ENCODE measurements around the gene CSE1L.
"Not testable (repeated sequence)": the region's sequence is repeated elsewhere in the genome, so short reads cannot be mapped to it uniquely, and the experiment has no call there.

CSE1L gene

DNA sequence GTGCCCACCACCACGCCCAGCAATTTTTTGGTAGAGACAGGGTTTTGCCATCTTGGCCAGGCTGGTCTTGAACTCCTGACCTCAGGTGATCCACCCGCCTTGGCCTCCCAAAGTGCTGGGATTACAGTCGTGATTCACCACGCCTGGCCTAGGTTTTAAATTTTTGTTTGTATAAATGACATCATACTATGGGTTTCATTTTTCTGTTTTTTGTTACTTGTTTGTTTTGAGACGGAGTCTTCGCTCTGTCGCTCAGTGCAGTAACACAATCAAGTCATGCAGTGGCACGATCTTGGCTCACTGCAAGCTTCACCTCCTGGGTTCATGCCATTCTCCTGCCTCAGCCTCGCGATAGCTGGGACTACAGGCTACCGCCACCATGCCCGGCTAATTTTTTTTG lies 36.2 kb downstream of the CSE1L start:
- not testable (repeated sequence) for DNase-seq

DNA sequence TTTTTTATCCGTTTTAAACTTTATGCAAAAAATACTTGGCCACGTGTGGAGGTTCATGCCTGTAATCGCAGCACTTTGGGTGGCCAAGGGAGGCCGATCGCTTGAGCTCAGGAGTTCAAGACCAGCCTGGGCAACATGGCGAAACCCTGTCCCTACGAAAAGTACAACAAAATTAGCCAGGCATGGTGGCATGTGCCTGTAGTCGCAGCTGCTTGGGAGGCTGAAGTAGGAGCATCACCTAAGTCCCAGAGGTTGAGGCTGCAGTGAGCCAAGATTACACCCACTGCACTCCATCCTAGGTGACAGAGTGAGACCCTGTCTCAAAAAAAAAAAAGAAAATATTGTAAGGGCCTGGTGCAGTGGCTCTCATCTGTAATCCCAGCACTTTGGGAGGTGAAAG lies 45.0 kb downstream of the CSE1L start:
- no peak for DNase-seq

DNA sequence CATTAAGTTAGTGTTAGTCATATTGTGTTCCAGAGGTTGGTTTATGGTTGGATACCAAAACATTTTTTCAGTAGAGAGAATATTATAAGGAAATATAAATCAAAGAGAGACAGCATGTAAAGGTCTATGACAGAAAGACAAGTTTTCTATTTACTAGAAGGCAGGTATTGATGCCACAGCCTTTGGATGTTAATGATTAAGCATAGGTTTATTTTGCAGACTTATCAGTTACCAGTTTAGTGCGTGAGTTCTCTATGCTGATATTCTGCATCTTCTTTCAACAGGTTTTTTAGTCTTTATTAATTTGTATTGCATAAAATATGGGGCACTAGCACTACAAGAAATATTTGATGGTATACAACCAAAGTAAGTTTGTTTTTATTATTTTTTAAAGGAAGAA lies 45.6 kb downstream of the CSE1L start:
- no peak for DNase-seq

DNA sequence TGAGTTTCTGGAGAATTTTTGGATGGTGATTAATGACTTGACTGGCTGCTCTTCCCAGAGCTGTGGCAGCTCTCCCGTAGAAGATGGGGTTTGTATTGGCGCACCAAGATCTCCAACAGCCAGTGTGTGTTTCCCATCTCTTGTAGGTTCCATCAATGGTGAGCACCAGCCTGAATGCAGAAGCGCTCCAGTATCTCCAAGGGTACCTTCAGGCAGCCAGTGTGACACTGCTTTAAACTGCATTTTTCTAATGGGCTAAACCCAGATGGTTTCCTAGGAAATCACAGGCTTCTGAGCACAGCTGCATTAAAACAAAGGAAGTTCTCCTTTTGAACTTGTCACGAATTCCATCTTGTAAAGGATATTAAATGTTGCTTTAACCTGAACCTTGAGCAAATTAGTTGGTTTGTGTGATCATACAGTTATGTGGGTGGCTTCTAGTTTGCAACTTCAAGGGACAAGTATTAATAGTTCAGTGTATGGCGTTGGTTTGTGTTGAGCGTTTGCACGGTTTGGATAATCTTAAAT lies 50.2 kb downstream of the CSE1L start:
- no peak for DNase-seq

DNA sequence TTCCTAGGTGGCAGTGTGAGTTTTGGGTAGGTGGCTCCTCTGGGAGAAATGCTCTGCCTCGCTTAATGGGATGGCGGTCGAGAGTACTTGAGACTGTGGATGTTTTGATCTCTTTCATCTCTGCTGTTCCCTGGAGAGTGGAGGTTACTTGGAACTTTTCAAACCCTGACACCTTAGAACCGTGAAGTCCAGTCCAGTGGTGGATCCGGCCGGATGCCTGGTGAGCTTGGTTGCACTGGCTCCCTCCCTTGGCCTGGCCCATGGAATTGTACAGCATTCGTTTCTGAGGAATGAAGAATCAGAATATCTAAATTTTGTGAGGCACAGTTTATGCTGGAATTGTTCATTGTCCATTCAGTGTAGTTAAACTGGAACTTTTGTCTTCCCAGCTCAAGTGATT lies 51.0 kb downstream of the CSE1L start:
- no peak for DNase-seq

DNA sequence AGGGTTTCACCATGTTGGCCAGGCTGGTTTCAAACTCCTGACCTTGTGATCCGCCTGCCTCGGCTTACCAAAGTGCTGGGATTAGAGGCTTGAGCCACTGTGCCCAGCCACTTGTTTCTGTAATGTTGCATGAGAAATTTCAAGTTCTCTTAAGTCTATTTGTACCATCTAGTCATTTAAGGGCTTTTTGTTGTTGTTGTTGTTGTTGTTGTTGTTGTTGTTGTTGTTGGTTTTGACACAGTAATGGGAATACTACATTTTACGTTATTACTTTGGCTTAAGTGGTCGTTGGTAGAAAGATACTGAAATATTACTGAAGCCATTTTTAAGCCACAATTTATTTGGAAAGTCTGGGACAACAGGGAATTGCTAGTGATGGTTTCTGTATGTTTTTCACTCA lies 52.0 kb downstream of the CSE1L start:
- no peak for DNase-seq

DNA sequence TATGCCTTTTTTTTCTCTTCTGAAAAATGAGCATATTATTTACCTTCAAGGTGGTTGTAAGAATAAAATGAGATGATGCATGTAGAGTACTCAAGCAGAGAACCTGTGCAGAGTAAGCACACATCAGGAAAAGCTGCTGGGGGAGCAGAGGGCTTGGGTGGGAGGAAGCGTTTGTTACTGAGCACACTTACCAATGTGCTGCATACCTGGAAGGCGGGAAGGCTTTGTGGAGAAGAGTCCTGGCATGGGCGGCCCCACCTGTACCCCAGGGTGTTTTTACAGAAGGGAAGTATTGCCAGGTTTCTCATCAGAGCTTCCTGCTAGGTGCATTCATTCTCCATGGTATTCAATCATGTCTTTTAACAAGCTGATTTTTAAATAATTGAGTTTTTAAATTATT lies 52.9 kb downstream of the CSE1L start:
- DNase-seq = no peak

DNA sequence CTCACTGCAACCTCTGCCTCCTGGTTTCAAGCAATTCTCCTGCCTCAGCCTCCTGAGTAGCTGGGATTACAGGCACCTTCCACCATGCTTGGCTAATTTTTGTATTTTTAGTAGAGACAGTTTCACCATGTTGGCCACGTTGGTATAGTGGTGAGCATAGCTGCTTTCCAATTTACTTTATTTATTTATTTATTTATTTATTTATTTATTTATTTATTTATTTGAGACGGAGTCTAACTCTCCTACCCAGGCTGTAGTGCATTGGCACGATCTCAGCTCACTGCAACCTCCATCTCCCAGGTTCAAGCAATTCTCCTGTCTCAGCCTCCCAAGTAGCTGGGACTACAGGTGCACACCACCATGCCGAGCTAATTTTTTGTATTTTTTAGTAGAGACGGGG lies 54.2 kb downstream of the CSE1L start:
- not testable (repeated sequence) for DNase-seq

DNA sequence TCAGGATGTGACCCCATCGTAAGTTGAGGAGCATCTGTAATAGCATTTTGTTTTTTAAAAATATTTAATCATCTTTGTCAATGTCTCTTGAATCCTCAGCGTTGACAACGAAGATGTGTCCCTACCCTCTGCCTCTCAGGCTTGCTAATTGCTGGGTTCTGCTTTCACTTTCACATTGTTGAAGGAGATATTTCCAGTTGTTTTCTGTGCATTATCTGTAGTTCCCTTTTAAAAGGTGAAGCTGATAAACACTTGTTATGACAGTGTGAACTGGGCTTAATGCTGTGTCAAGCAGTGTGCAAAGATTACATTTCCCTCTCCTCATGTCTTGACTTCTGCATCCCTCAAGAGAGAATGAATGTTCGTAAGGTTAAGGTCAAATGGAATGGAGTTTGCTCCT lies 54.9 kb downstream of the CSE1L start:
- no peak for DNase-seq

DNA sequence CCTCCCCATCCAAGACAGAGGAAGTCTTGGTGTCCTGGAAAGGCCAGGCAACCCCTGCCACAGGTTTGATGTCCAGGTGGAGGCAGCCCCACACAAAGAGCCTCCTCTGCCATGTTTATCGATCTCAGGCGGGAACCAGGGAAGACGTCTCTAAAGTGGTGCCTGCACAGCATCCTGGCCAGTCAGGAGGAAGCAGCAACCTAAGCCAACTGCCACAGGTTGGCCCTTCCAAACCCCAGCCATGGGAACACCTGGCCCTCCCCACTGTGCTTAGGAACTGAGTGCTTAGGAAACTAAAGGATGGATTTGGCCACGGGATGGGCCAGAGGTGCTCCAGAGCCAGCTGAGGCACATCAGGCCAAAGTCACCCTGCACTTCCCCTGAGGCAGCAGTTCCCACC lies 56.9 kb downstream of the CSE1L start:
- no peak for DNase-seq

DNA sequence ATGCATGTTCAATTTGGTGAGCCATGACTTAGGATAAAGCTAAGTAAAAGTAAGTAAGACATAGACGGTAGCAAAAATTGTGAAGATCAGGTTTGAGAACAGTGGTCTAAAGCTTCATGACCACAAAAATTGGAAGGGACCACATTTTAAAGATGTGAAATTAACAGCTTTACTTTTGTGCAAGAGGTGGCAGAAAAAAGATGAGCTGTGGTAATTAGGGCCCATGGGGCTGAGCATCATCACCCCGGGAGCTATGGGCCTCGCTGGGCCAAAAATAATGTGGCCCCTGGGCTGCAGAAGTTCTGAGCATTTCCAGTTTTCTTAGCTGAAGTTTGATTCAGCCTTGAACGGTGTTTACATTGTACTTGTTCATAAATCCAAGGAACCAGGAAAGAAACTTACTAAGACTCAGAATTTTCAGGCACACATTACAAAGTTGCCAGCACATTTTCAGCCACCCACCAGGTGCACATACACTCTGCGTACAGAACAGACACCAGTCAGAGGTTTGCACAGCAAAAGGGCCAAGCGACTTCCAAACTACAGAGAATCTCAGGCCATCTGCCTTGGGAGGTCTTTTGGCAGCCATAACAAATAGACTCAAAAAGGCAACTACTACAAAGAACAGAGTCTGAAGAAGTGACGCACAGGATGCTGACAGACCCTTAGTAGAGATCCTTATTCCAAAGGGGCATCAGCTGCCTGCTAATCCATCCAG lies 57.7 kb downstream of the CSE1L start:
- no peak for DNase-seq

DNA sequence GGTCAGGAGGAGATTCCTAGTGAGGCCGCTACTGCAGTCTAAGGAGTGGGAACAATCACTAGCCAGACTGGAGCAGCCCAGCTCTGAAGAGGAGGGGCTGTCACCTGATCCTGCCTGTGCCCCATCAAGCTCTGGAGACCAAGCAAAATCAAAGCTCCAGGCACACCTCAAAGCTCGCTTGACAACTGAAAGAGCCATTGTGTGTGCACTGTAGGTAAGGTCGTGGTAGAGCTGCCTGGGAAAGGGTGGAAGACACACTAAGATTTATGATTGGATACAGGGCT lies 58.2 kb downstream of the CSE1L start:
- no peak for DNase-seq

DNA sequence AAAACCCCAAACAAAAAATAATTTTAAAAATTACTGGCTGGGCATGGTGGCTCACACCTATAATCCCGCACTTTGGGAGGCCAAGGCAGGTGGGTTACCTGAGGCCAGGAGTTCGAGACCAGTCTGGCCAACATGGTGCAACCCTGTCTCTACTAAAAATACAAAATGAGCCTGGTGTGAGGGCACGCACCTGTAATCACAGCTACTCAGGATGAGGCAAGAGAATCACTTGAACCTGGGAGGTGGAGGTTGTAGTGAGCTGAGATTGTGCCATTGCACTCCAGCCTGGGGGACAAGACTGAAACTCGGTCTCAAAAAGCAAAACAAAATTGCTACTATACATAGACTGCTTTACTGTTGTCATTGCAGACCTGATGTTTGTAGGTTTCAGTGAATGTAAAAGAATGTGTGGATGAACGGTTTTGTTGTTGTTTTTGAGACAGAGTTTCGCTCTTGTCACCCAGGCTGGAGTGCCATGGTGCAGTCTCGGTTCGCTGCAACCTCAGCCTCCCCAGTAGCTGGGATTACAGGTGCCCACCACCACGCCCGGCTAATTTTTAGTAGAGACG lies 59.0 kb downstream of the CSE1L start:
- not testable (repeated sequence) for DNase-seq

DNA sequence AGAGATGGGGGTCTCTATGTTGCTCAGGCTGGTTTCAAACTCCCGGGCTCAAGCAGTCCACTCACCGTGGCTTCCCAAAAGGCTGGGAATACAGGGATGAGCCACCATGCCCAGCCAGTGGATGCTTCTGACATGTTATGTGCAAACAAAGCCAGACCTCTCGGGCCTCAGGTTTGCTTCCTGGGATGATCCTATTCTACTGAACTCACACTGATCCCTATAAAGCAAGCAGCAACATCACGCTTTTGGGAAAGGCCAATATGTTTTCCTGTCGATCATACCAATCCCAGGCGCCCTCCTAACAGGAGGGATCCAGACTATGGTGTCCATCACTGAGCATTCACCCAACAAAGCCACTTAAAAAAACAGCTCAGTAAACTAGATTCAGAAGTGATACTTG lies 60.2 kb downstream of the CSE1L start:
- no peak for DNase-seq

DNA sequence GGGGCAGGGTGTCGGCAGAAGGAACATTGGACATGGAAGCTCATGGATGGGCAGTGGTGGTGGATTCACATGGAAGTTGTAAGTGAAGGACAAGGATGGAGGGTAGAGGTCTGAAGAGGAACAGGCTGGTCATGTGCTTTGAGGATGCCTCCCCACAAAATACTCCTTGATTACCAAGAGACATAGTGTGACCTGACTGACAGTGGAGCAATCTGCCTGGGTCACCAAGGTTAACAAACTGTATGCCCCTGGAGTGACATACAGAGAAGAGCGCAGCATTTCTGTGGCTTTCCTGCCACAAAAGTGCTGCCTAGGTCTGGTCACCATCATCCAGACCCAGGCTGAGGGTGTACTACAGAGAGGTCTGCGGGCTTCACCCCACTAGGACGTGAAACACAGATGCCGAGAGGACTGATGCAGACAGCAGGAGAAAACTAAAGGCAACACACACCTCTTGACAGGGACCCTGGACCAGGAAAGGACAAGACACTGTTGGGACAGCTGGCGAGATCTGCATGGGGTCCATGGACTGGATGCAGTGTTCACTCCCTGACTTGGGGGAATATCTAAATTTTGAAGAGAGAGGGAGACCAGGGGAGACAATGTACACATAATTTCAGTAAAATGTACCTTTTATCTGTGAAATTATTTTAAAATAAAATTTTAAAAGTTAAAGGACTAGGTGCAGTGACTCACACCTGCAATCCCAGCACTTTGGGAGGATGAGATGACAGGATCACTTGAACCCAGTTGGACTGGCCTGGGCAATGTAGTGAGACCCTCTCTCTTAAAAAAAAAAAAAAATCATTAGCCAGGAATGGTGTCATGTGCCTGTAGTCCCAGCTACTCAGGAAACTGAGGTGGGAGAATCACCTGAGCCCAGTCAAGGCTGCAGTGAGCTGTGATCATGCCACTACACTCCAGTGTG lies 64.9 kb downstream of the CSE1L start:
- DNase-seq = no peak

DNA sequence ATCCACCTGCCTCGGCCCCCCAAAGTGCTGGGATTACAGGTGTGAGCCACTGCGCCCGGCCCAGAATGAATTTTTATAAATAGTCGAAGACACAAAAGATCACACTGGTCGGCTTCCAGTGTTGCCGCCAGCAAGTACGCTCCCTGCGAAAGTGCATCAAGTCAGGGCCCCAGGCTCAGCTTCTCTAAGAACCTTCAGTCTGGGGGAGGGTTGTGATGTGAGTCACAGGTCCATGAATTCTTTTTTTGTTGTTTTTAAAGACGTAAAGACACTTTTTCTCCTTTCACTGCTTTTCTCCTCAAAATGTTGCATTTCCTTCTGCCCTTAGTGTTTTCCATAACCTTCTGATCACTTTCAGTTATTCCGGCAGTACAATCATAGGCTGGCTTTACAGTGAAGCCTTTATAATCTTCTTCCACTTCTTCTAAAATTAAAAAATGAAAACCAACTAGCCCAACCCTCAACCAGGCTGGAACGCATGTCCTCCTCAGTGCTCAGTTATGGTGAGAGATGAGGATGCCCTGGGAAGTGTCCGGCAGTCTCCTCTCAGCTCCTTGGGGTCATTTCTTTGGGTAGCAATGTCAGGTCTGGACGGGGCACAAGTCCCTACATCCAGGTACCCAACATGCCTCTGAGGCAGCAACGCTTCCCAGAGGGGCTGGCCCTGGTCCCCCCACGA lies 66.6 kb downstream of the CSE1L start:
- no peak for DNase-seq

DNA sequence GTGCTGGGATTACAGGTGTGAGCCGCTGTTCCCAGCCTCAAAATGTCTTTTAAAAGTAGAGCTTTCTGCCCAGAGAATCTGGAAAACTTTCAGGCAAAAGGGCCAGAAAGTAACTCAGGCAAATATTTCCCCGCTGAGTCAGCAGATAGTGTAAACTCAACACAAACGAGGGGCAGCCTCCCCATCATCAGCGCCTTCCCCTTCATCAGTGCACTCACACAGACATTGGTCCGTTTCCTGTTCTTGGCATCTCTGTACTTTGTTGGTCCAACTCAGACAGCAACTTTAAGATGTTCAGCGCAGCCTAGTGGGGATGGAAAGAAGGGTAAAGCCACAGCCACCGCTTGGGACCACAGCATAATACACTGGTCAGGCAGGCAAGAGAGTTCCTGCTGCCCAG lies 69.5 kb downstream of the CSE1L start:
- no peak for DNase-seq

DNA sequence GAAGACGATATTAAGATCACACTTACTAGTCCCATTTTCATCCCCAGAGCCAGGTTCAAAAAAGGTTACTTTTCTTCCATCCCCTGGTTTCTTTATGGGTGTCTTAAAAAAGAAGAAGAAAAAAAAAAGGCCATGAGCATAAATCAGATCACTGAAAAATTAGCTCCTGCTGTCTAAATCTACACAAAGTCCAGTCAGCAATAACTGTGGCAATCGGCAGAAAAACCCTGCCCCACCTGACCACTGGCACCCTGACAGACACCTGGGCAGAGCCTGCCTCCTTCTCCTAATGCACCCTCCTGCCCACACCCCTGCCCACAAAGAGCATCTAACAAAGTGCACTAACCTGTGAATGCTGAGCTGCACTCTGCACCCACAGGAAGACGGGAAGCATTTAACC lies 72.2 kb downstream of the CSE1L start:
- no peak for DNase-seq

DNA sequence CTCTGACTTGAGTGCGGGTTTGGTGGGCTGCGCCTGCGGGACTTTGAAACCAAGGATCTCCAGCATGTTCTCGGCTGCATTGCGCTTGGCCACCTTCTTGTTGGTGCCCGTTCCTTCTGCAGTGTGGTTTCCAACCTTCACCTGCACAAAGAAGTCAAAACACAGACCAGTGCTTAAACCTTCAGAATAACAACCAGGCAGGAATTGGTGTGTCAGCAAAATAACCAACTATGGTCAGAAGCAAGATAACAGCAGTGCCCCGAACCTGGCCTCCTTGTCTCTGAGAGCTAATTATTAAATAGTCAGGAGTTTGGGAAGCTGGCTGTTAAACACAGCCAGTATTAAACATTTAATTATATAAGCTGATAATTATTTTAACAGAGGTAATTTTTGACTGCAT lies 73.9 kb downstream of the CSE1L start:
- no peak for DNase-seq

DNA sequence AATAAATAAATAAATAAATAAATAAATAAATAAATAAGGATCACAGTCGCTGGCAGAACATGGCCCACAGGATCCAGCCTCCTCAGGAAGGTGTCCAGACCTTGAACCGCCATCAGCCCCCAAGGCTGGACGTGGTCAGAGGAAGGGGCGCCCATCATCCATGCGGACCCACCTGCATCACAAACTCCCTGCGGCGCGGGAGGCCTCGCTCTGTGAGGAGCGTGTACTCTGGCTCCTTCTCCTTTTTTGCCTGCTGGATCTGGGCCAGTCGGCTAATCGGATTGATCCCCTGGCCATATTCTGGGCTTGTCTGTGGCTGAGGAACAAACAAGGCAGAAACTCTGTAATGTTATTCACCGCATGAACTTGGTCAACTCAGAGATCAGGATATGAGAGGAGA lies 76.8 kb downstream of the CSE1L start:
- DNase-seq = no peak

DNA sequence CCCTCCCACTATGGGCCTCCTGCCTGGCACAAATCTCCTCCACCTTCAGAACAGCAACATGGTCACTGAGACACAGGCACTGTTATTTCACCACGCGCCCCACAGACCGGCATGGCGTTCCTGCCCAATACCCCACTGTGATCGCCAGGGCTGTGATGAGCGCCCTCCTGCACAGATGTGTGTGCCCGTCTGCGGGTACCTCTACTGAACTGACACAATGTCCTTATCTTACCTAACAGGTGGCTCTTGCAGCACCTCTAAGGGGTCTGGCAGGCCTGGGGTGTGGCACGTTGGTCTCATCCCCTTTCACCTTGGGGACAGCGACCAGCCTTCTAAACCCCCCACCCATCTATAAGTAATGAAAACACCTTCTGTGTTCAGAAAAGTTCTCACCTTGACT lies 77.9 kb downstream of the CSE1L start:
- DNase-seq = no peak

DNA sequence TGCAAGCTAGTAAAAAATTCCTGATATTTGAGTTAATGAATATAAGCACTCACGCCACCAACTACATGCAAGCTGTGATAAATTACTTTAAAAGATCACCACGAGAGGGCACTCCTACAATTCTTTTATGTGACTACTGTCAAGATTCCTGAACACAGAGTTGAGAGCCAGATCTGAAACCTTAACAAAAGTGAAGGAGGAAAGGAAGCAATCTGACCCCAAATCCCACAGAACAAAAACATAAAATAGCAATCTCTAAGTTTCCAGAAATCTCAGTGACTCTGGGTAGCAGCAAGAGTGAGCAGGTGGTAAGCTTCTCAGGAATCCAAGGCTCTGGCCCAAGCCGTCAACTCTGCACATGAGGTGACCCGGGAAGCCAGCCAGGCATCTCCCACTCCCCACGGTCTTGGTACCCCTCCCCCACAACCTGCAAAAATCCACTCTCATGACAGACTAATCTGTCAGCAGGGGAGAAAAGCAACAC lies 86.9 kb downstream of the CSE1L start:
- DNase-seq = no peak

DNA sequence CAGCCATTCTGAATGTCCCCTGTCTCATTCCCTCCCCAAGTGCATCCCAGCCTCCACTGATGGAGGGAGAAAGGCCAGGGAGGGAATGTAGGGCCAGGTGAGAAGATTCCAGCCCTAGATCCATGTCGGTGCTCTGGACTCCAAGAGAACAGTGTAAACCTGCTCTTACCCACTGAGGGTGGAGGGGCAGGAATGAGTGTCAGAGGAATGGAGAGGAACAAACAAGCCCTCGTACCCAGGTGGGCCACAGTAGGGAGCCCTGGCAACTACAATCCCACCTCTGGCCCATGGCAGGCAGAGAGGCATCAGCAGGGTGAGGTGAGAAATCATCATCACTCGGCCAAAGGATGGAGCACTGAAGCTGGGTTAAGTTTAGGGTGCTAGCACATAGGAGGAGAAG lies 87.5 kb downstream of the CSE1L start:
- no peak for DNase-seq

Data from activated gamma-delta T cell treated with Interleukin-2 at 50 U/mL for 16 hours (primary cell).